SK-N-SH treated with all-trans-retinoic acid at 6 μM for 48 hours (cell line): Measurements from ENCODE around the gene CDKN2AIP.

Experiments
- ATAC-seq: fragments of 200-7000 bp; cut with Tn5 transposase; 3 replicates; pipeline ENCODE4 v1.9.1; 2020; ENCODE audit warnings: mild to moderate bottlenecking, moderate library complexity
- BACH2 ChIP-seq: fragments of 250-450 bp; sonication (Bioruptor Pico); IDR thresholded peaks from 2 replicates; pipeline ENCODE4 v1.9.0; 2021; ENCODE audit warnings: mild to moderate bottlenecking, borderline replicate concordance
- CREB5 ChIP-seq: fragments of 250-450 bp; sonication (Bioruptor Pico); IDR thresholded peaks from 2 replicates; pipeline ENCODE4 v1.5.1; 2020; ENCODE audit warnings: low read depth, mild to moderate bottlenecking, moderate library complexity
- CSDC2 ChIP-seq: fragments of 250-450 bp; sonication (Bioruptor Pico); IDR thresholded peaks from 2 replicates; pipeline ENCODE4 v1.5.0; 2020; ENCODE audit warnings: mild to moderate bottlenecking, moderate library complexity
- CSRNP3 ChIP-seq: fragments of 250-450 bp; sonication (Bioruptor Pico); IDR thresholded peaks from 2 replicates; pipeline ENCODE4 v1.5.1; 2021; ENCODE audit warnings: mild to moderate bottlenecking, moderate library complexity
- ESRRG ChIP-seq: fragments of 250-450 bp; sonication (Bioruptor Pico); IDR thresholded peaks from 2 replicates; pipeline ENCODE4 v1.6.1; 2021; ENCODE audit warnings: mild to moderate bottlenecking
- GLIS3 ChIP-seq: fragments of 250-450 bp; sonication (Bioruptor Pico); IDR thresholded peaks from 2 replicates; pipeline ENCODE4 v1.5.0; 2020; ENCODE audit warnings: mild to moderate bottlenecking, moderate library complexity
- ISL1 ChIP-seq: fragments of 250-450 bp; sonication (Bioruptor Pico); IDR thresholded peaks from 2 replicates; pipeline ENCODE4 v2.1.2; 2022; ENCODE audit warnings: mild to moderate bottlenecking, moderate library complexity
- OSR1 ChIP-seq: fragments of 250-450 bp; sonication (Bioruptor Pico); IDR thresholded peaks from 2 replicates; pipeline ENCODE4 v1.8.0; 2022; ENCODE audit warnings: moderate library complexity, mild to moderate bottlenecking, inconsistent platforms
- PATZ1 ChIP-seq: fragments of 250-450 bp; sonication (Bioruptor Pico); IDR thresholded peaks from 2 replicates; pipeline ENCODE4 v1.8.0; 2020; ENCODE audit warnings: mild to moderate bottlenecking, moderate library complexity, borderline replicate concordance
- POU6F1 ChIP-seq: fragments of 250-450 bp; sonication (Bioruptor Pico); IDR thresholded peaks from 2 replicates; pipeline ENCODE4 v1.8.0; 2021; ENCODE audit warnings: low read depth, mild to moderate bottlenecking, moderate library complexity, borderline replicate concordance
- RARB ChIP-seq: fragments of 250-450 bp; sonication (Bioruptor Pico); IDR thresholded peaks from 2 replicates; pipeline ENCODE4 v1.8.0; 2021; ENCODE audit warnings: mild to moderate bottlenecking, moderate library complexity
- SNAI2 ChIP-seq: fragments of 250-450 bp; sonication (Bioruptor Pico); IDR thresholded peaks from 2 replicates; pipeline ENCODE4 v1.5.0; 2020; ENCODE audit warnings: mild to moderate bottlenecking, moderate library complexity
- TCF4 ChIP-seq: fragments of 250-450 bp; sonication (Bioruptor Pico); IDR thresholded peaks from 2 replicates; pipeline ENCODE4 v1.8.0; 2021; ENCODE audit warnings: mild to moderate bottlenecking, moderate library complexity, borderline replicate concordance
- TOX ChIP-seq: fragments of 250-450 bp; sonication (Bioruptor Pico); IDR thresholded peaks from 2 replicates; pipeline ENCODE4 v1.8.0; 2021; ENCODE audit warnings: mild to moderate bottlenecking, moderate library complexity, borderline replicate concordance
- TSHZ2 ChIP-seq: fragments of 250-450 bp; sonication (Bioruptor Pico); IDR thresholded peaks from 2 replicates; pipeline ENCODE4 v1.5.0; 2020; ENCODE audit warnings: mild to moderate bottlenecking, moderate library complexity
- ZC3H10 ChIP-seq: fragments of 250-450 bp; sonication (Bioruptor Pico); IDR thresholded peaks from 2 replicates; pipeline ENCODE4 v1.5.1; 2021; ENCODE audit warnings: mild to moderate bottlenecking, moderate library complexity
- ZFP30 ChIP-seq: fragments of 450-650 bp; formaldehyde crosslinking; IDR thresholded peaks from 2 replicates; pipeline ENCODE4 v1.5.0; 2022; ENCODE audit warnings: mild to moderate bottlenecking, moderate library complexity
- ZNF565 ChIP-seq: fragments of 450-650 bp; formaldehyde crosslinking; conservative IDR thresholded peaks from 2 replicates; pipeline ENCODE4 v1.5.0; 2020; ENCODE audit warnings: low read depth, mild to moderate bottlenecking, moderate library complexity
- ZNF70 ChIP-seq: fragments of 450-650 bp; formaldehyde crosslinking; IDR thresholded peaks from 2 replicates; pipeline ENCODE4 v1.5.0; 2020; ENCODE audit warnings: mild to moderate bottlenecking, moderate library complexity
- ZNF8 ChIP-seq: fragments of 450-650 bp; formaldehyde crosslinking; IDR thresholded peaks from 2 replicates; pipeline ENCODE4 v1.5.0; 2020; ENCODE audit warnings: mild to moderate bottlenecking, moderate library complexity

CDKN2AIP gene

GRCh38 chr4:183426507-183426906 lies 17.9 kb upstream of the CDKN2AIP start:
- ATAC-seq: no peak
- TF ChIP-seq ZNF8 (CRISPR knock-in tag) (no peak), RARB (CRISPR knock-in tag) (no peak), ISL1 (CRISPR knock-in tag) (no peak), CSDC2 (no peak)
- TF ChIP-seq, all 23 proteins: peak for 0

- ATAC-seq: no peak; the same call in 2 of the 3 replicates
- no peak for TF ChIP-seq ZC3H10 (CRISPR knock-in tag)
- no peak for TF ChIP-seq ZNF70
- TF ChIP-seq RARB (CRISPR knock-in tag): no peak
- no peak for TF ChIP-seq CSRNP3 (CRISPR knock-in tag)
- no peak for TF ChIP-seq PATZ1 (CRISPR knock-in tag)
- no peak for TF ChIP-seq ISL1 (CRISPR knock-in tag)
- TF ChIP-seq CSDC2: no peak
- no peak for TF ChIP-seq SNAI2 (CRISPR knock-in tag)
- TF ChIP-seq OSR1 (CRISPR knock-in tag): no peak
- TF ChIP-seq ZNF565 (CRISPR knock-in tag): no peak
- no peak for TF ChIP-seq POU6F1 (CRISPR knock-in tag)
- no peak for TF ChIP-seq BACH2
- TF ChIP-seq GLIS3 (CRISPR knock-in tag): no peak
- no peak for TF ChIP-seq TOX
These were observed 14.9 kb upstream of the CDKN2AIP start for GRCh38 chr4:183429489-183429888.

GRCh38 chr4:183430317-183430993 lies 14.0 kb upstream of the CDKN2AIP start:
- no peak for TF ChIP-seq SNAI2 (CRISPR knock-in tag)
- TF ChIP-seq ESRRG (CRISPR knock-in tag): no peak
- no peak for TF ChIP-seq CREB5 (CRISPR knock-in tag)
- TF ChIP-seq TCF4 (CRISPR knock-in tag): no peak
- no peak for TF ChIP-seq ISL1 (CRISPR knock-in tag)
- no peak for TF ChIP-seq ZNF565 (CRISPR knock-in tag)
- no peak for TF ChIP-seq ZFP30 (CRISPR knock-in tag)
- TF ChIP-seq GLIS3 (CRISPR knock-in tag): no peak
- no peak for TF ChIP-seq RARB (CRISPR knock-in tag)
- TF ChIP-seq TSHZ2 (CRISPR knock-in tag): no peak
- no peak for TF ChIP-seq ZC3H10 (CRISPR knock-in tag)
- TF ChIP-seq POU6F1 (CRISPR knock-in tag): no peak
- no peak for TF ChIP-seq TOX

More at GRCh38 chr4:183430317-183430993, 14.0 kb upstream of the CDKN2AIP start:
- no peak for ATAC-seq
